ENCODE results near the gene GPX3.

DNA sequence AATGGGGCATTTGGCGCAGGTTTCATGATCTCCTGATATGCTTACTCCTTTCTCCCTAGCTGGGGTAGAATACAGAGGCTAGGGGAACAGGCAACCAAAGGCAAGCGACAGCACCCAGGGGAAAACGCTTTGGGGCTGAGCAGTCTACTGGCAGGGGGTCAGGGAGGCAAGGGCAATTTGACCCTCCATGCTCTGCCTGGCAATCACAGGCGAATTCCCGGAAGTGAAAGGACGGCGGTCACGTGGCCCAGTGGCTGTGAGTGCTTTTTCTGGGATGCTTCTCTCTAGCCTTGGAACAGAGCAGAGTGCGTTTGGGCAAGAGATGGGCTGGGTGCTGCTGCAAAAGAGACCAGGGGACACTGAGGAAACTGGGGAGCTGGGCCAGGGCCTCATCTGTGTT is 5.7 kb downstream of the GPX3 start:
- TF ChIP-seq, protein P1, sequence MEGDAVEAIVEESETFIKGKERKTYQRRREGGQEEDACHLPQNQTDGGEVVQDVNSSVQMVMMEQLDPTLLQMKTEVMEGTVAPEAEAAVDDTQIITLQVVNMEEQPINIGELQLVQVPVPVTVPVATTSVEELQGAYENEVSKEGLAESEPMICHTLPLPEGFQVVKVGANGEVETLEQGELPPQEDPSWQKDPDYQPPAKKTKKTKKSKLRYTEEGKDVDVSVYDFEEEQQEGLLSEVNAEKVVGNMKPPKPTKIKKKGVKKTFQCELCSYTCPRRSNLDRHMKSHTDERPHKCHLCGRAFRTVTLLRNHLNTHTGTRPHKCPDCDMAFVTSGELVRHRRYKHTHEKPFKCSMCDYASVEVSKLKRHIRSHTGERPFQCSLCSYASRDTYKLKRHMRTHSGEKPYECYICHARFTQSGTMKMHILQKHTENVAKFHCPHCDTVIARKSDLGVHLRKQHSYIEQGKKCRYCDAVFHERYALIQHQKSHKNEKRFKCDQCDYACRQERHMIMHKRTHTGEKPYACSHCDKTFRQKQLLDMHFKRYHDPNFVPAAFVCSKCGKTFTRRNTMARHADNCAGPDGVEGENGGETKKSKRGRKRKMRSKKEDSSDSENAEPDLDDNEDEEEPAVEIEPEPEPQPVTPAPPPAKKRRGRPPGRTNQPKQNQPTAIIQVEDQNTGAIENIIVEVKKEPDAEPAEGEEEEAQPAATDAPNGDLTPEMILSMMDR (IDR thresholded peaks at IDR 0.05): no peak
- TF ChIP-seq POLR2A (IDR thresholded peaks at IDR 0.05): no peak

All from thyroid gland (tissue), 4 donors.